CD4-positive, alpha-beta T cell treated with Interleukin-12 subunit alpha and Interleukin-12 subunit beta, for 1 hour (primary cell): ENCODE data around the gene PRXL2B.

Source experiments
- DNase-seq: peaks from one replicate; pipeline ENCODE4 v3.0.0-alpha.2; 2020

The PRXL2B gene

DNA sequence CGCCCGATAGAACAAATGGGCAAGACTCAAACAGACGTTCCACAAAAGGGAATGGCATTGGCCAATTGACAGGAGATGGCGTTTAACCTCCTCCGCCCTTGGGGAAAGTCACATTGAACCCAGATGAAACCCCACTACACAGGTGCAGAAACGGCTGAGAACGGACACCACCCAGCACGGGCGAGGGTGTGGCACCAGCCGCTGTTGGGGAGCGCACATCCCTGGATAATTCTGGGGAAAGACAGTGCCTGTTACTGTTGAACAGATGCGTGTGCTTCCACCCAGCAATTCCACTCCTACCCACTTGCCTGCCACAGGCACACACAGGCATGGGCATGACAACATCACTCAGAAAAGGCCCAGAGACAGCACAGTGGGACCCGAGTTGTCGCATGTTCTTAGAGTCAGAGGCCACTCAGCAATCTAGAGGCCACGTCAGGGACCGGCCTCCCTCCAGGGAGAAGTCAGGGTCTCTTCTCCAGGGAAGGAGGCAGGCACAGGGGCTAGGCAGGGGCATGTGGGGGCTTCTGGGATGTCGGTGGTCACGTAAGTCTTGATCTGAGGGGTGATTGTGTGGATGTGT is 15.2 kb downstream of the PRXL2B start:
- no peak for DNase-seq

DNA sequence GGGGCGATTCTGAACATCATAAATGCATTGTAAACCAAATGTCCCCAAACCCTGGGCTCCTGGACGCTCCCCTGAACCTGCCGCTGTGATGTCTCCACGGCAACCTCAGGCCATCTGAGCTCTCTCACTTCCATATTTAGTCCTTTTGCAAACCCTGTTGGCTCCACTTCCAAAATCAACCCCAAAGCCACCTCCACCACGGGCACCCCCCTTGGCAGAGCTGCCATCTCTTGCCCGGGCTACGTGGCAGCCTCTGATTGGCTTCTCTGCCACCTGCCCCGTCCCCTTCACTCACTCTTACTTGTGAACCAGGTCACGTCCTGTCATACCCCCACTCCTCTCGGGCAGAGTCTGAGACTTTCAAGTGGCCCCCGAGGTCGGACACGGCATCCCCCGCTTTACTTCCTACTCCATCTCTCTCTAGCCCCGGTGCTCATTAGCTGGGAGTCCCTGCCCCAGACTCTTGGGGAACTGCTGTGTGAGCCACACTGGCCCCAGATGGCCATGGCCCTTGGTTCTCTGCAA is 15.8 kb downstream of the PRXL2B start:
- no peak for DNase-seq

DNA sequence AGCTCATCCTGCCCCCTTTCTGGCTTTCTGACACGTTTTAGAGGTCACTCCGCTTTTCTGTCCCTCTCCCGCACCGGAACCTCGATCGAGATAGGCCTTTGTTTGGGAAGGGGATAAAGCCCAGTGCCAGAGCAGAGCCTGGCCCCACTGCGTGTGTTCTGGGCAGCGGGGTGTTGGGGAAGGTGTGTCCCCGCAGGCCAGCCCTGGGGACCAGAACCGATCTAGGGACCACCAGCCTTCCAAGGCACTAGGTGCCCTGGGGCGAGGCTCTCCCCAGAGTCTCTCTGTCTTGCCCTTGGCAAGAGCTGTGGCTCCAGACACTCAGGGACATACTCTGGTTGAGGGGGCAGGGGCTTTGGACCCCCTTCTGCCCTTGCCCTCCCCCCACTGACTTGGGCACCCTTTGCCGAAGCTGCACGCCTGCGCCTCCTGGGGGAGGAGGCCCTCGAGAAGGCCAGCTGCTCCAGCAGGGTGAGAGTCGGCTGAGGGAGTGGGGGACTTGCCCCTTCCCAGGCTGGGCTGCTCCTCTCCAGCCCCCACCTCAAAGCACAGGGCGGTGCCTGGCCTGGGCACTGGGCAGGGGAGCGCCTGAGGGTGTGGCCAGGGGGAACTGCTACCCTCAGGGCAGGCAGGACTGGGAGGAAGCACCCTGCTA is 16.4 kb downstream of the PRXL2B start:
- no peak for DNase-seq

DNA sequence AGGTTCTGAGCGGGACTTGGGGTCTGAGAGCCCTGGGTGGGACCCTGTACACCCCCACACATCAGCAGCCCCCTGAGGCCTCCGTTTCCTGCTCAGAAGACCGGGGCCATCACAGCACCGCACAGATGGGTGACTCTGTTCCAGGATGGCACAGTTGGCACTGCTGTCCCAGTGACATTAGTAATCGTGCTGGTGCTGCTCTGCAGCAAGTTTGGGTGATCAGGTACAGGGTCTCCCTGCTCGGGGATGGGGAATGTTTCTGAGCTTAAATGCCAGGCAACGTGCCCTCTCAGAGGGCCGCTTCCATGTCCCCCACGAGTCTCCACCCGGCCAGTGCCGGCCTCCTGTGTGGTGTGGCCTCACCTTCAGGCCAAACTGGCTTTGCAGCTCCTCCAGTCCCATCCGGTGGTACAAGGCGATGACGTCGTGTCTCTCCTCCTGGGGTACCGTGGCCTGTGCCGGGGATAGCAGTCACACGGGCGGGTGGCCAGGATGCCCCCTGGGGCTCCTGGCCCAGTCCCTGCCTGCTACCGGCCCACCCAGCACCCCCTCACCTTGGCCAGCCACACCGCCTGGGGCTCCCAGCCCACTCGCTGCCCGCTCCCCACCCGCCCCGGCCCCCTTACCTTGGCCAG is 17.1 kb downstream of the PRXL2B start:
- no peak for DNase-seq

DNA sequence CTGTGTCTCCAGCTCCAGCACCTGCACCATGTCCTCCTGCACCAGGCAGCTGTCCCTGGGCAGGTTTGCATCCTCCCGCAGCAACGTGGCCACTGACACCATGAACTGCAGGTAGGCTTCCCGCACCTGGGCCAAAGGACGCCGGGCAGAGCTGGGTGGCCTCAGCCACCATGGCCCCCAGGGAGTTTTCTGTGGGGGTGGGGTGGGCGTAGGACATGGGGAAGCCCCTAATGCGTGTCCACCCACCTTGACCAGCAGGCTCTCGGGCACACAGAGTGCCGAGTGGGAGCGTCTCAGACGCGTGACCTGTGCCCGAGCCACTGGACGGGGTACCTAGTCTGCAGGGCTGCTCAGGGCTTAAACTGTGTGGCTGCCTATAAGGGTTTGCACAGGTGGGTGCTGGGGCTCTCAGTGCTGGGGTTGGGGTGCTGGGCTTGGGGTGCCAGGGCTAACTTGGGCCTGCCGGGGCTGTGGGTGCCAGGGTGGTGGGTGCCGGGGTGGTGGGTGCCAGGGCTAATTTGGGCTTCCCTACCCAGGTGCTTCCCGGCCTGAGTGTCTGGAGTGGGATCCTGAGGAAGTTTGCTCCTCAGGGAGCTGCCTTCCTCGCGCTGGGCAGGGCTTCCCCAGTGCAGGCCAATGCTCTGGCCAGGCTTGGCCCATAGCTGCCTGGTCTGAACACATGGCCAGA is 17.7 kb downstream of the PRXL2B start:
- no peak for DNase-seq

DNA sequence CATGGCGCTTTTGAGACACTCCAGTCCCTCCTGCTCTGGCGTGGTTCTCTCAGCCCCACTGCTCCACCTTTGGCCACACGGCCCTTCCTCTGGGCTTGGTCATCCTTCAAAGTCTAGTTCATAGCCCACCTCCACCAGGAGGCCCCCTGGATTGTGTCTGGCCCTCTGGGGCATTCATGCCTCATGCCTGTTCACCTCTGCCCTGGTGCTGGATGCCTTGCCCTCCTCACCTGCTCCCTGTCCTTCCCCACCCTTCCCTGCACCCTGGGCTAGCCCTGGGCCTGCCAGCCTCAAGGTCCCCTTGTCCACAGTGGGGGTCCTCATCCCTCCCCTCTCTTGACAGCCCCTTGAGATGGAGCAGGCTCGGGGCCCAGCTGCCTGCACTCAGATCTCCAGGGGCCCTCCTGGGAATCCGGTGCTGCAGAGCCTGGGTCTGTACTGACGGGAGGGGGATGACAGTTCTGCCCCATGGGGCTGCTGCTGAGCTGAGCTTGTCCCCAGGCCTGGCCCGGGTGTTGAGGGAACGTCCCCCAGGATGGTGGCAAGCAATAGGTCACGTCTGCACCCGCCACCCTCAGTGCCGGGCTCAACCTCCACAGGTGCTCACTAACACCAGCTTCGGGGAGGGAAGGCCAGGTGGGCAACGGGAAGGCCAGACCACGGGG is 18.4 kb downstream of the PRXL2B start:
- DNase-seq: no peak

DNA sequence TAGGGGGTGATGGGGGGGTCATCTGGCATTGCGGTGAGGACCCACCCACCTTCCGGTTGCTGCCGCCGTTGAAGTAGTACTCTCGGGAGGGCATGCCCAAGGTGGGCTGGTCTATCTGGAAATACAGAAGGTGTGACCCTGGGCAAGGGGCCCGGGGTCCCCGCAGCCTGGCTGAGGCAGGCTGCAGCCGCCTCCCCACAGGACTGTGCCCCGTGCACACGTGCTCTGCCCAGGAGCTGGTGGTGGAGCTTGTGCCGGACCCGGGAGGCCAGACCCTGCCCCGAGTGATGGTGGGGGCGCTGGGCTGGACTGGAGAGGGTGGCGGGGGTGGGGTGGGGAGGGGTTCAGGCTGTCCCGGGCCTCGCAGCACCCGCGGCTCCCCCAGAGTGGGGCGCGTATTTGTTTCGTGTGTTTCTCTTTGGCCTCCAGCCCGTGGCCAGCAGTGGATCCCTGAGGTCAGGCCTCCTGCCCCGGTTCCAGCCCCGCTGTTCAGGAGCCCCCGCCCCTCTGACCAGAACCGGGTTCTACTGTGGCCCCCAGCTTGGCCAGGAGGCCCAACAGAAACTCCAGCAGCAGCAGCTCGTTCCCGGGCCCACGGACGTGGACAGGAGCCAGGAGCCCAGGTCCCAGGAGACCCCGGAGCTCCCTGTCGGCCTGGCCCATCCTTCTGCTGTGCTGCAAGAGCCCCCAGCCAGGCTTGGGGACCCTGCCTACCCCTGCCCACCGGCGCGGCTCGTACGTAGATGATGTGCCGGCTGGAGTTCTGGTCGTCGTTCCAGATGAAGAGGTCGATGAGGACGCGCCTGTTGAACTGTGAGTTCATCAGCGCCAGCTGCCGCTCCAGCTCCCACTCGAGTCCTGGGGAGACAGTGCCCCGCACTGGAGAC is 19.2 kb downstream of the PRXL2B start:
- DNase-seq: no peak

DNA sequence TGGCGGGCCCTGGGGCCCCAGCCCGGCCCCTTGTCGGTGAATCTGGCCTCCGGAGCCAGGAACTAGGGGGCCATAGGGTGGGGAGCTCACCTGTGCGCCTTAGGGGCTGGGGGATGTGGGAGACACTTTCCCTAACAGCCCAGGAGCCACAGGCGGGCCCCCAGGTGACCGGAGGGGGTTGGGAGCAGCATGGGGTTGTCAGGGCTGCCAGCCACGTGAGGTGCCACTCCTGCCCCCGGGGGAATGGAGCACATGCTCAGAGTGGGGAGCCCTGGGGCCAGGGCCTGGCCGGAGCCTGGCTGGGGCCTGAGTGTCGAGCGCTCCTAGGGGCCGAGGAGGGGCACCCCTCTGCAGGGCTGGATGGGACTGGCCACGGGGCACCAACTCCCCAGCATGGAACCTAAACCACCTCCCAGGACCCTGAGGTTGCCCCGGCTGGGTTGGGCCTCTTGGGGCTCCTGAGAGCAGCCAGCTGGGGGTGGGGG is 19.9 kb downstream of the PRXL2B start:
- DNase-seq: no peak

DNA sequence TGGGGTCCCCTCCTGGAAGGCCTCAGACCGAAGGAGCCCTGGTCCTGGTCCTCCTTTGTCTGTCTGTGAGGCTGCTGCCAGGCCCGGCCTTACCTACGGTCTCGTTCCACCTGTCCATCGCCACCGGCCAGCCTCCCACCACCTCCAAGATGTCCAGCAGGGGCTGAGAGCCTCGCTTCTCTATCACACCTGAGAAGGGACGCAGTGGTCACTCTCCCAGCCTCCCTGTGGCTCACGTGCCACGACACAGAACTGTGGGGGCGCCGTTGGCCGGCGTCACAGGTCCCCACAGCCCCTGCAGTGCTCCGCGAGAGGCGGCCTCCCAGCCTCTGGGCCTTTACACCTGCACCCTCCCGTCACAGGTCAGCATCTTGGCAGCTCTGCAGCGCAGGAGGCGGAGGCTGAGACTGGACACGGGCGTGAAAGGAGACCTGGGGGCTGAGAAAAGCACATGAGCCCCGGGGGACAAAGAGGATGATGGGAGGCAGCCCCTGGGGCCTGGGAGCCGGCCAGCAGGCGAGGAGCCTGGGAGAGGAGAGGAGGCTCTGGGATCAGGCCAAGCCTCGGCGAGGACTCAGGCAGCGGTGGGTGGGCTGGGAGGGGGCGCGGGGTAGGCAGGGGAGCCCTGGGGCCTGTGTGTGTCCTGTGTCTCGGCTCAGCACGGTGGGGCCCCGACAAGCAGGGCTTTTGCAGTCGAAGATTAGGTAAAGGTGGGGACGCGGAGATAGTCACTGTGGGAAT is 20.5 kb downstream of the PRXL2B start:
- DNase-seq: no peak

DNA sequence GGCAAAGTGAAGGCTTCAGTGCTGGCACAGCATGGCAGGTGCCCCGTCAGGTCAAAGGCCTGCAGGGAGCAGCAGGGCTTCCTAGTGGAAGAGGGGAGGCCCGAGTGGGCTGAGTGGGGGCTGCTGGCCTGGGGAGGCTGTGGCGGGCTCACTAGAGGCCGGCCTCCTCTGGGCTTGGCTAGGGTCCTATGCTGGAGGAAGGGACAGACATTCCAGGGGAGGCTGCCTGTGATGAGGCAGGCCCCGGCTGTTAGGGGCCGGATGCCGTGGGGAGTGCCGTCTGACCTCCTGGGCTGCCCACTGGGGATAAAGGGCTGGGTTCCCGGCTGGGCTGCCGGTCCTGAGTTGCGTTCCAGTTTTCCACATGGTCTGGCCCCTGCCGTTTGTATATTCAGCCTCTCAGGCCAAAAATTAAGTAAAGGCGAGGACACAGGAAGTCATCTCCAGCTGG is 21.1 kb downstream of the PRXL2B start:
- no peak for DNase-seq

DNA sequence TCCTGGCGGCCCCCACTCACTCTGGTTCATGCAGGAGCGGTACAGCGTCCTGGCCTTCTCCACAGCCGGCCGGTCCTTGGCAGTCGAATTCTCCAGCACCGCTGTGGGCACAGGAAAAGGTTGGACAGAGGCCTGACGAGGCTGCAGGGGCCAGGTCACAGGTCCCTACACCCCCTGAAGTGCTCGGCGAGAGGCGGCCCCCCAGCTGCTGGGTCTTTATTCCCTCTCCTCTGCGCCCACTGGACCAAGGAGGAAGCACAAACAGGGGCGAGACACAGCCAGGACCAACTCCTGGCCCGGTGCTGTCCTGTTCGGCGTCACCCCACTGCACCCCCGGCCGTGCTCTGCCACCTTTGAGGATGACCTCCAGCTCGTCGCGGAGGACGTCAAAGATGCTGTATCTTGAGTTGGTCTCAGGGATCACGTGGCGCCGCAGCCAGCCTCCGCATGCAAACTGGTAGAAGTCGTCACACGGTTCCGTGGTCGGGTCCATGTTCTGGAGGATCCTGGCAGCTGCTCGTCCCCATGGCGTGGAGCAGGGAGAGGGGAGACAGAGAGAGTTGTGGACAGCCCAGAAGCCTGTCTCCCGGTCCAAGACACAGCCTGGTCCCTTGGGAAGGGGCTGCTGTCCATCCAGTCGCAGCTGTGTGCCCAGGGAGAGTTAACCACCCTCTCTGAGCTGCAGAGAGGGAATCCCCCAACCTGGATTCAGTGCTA is 22.9 kb downstream of the PRXL2B start:
- no peak for DNase-seq

DNA sequence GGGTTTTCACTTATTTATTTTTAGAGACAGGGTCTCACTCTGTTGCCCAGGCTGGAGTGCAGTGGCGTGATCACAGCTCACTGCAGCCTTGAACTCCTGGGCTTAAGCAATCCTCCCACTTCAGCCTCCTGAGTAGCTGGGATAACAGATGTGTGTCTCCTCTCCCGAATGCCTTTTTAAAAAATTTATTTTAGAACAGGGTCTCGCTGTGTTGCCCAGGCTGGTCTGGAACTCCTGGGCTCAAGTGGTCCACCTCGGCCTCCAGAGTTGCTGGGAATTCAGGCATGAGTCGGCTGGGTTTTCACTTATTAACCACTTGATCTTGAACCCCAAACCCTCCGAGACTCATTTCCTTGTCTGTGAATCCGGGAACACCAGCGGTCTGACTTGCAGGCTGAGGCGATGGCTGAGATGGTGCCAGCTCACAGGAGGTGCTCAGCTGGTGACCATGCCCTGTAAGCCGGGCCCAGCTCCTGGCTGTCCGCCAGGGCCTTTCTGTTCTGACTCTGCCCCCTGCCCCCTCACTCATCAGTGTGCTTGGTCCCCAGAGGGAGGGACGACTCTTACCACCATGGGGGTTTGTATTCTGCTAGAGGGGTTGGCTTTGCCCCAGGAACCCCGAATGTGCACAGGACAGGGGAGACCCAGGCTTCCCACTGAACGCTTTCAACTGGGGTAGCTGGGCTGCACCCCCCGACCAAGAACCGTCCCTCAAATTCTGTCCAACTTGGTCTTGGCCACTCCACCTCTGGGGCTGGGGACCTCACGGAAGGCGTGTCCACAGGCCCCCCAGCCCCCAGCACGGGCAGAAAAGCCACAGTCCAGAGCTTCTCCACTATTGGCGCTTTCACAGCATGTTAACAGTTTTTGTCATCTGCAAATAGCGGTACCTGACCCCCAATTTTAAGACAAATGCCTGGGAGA is 23.7 kb downstream of the PRXL2B start:
- no peak for DNase-seq

DNA sequence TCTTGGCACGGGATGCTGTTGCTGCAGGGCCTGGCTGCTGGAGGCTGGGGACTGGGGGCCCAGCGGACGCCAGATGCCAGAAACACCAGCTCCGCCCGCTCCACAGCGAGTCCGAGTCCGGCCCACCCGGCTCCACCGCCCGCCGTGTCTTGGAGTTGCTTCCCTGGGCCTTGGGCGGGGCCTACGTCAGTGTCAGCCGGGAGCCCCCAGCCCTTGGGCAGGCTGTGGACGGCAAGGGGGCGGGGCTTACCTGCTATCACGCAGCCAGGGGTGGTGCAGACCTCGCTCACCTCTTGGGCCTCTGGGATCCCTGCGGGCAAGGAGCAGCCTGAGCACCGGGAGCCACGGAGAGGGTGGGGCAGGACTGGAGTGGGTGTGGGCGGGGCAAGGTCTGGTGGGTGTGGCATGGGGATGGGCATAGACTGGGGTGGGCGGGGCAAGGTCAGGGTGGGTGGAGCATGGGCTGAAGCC is 24.5 kb downstream of the PRXL2B start:
- no peak for DNase-seq

DNA sequence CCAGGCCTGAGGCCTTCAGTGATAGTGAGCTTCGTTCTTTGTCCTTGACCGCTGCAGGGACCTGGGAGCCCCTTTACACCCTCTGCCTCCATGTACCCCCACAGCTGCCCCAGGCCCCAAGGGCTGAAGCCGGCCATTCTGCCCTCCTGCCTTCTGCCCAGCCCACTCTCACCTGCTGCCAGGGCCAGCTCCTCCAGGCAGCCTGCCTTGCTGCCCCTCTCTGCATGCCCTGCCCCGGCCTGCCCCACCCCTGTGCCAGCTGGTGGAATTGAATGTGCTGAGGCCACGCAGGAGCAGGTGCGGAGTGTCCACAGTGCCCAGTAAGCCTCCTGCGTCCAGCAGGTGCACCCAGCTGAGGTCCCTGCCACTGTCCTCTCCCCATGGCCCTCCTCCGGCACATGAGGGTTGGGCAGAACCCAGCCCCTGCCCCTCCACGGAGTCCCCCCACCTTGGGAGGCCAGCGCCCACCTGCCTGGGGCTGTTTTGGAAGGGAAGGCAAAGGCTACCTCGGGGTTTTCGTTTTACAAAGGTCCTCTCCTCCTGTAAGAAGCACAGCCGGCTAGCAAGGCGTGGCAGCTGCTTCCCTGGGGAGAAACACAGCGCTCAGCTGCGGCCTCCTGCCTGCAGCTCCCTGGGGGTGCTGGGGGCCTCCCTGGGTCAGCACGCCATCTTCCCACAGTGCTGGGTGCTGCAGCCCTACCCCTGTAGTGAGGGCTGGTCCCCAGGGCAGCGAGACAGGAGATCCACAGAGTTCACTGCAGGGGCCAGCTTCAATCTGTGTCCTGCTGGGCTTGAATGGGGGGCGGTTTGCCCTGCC is 25.3 kb downstream of the PRXL2B start:
- DNase-seq: no peak

DNA sequence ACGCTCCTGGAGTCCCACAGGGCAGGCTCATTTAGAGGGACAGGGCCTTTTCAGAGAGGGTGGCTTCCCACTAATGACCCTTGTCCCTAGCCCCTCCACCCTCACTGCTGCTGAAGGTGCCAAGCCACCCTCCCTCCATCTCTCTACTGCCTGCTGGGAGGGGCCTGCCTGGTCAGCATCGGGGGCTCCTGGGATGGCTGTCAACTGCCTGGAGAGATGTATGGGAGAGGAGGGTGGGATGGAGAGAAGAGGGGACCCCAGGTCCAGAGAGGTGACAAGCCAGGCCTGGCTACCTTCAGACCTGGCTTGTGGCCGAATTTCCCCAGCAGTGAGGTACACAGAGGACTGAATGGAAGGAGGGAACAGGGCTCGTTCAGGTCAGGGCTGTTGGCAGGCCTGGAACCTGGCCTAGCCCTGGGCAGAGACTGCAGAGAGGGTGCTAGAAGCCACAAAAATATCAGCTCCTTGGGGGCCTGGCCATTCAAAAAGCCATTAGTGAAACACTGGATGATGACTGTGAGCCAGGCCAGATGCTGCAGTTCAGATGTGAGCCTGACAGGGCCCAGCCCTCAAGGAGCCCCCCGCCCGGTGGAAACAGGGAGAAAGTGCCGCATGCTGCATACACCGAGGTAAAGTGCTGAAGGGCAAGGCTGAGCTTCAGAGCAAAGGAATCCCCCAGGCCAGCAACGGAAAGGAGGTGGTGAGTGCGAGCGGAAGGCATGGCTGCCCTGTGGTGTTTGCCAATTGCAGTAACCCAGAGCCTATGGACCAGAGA is 26.2 kb downstream of the PRXL2B start:
- no peak for DNase-seq

DNA sequence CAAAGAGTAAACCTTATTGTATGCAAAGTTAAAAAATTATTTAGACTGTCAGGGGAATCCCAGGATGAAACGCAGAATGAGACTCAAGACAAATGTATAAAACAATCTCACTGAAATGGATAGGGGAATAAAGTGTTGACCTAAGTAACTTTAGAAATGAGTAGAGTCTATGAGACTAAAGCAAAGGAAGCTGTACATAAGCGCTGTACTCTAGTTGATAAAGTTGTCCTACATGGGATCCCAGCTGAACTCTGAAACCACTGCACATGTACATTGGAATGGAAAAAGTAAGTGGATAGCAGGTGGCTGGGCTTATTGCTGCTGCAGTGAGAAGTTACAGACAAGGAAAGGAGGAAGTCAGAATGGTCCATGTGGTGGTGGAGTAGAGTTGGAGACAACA is 27.6 kb downstream of the PRXL2B start:
- DNase-seq: no peak

DNA sequence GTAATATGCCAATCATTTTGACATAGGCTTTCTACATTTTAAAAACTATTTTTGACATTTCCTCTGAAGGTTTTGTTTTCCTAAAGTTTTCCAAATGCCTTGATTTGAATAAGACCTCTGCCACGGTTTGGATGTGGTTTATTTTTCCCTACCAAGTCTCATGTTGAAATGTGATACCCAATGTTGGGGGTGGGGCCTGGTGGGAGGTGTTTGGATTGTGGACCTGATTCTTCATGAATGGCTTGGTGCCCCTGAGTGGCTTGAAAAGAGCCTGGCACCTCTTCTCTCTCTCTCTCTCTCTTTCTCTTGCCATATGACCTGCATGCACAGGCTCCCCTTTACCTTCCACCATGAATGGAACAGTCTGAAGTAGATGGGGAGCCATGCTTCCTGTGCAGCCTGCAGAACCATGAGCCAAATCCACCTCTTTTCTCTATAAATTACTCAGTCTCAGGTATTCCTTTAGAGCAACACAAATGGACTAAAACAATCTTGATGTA is 31.4 kb downstream of the PRXL2B start:
- no peak for DNase-seq
